HEK293 (cell line): ENCODE results near the gene HDHD3.

ENCODE experiments used
- CTCF ChIA-PET: fragments of 350-600 bp; formaldehyde crosslinking; extraction: SDS; loops from one replicate; lab custom pipeline; 2021; ENCODE audit warnings: antibody characterized with exemption; lab: Yijun Ruan, JAX
- POLR2A ChIA-PET: fragments of 300-600 bp; formaldehyde crosslinking; extraction: SDS; loops from one replicate; lab custom pipeline; 2020; ENCODE audit warnings: antibody characterized with exemption, inconsistent platforms; lab: Yijun Ruan, JAX
- H3K27ac ChIP-seq: fragments of 200-500 bp; sonication (Bioruptor generic); 2 replicates; pipeline ENCODE4 v1.5.1; 2014; ENCODE audit warnings: low read depth, low read length, control low read depth, inconsistent platforms; ENCODE audit errors: extremely low read depth
- H3K36me3 ChIP-seq, 2 experiments: fragments of 200-500 bp in 1 of 2; sonication (Bioruptor generic) in 1 of 2; 1 replicate in 1 of 2; 2 replicates in 1 of 2; pipeline ENCODE4 v1.5.1; 2014 to 2017; ENCODE audit warnings: inconsistent platforms in 2 of 2, low read length in 2 of 2; ENCODE audit not compliant: control insufficient read depth in 2 of 2, insufficient read depth in 1 of 2
- H3K4me1 ChIP-seq: fragments of 200-500 bp; sonication (Bioruptor generic); 2 replicates; pipeline ENCODE4 v1.5.1; 2014; ENCODE audit warnings: mild to moderate bottlenecking, low read length, inconsistent platforms; ENCODE audit not compliant: control insufficient read depth, insufficient read depth
- H3K4me3 ChIP-seq: 2 replicates; pipeline ENCODE4 v1.5.1; 2011; ENCODE audit warnings: low read depth, mild to moderate bottlenecking, control low read depth, low read length, moderate library complexity
- H3K9me3 ChIP-seq: fragments of 200-500 bp; sonication (Bioruptor generic); 2 replicates; pipeline ENCODE4 v1.5.1; 2014; ENCODE audit warnings: low read depth, low read length, inconsistent platforms; ENCODE audit not compliant: control insufficient read depth, insufficient read depth
- BCL11B ChIP-seq: fragments of 450-650 bp; formaldehyde crosslinking; IDR thresholded peaks from 2 replicates; pipeline ENCODE4 v1.5.1; 2016; ENCODE audit warnings: low read depth, missing biosample characterization, missing genetic modification characterization
- CTCF ChIP-seq: fragments of 450-650 bp; formaldehyde crosslinking; IDR thresholded peaks from 2 replicates; pipeline ENCODE4 v1.5.1; 2016; ENCODE audit warnings: missing biosample characterization, missing genetic modification characterization
- GFI1B ChIP-seq: fragments of 450-650 bp; formaldehyde crosslinking; IDR thresholded peaks from 2 replicates; pipeline ENCODE4 v1.5.1; 2016; ENCODE audit warnings: missing biosample characterization, missing genetic modification characterization
- IKZF3 ChIP-seq: fragments of 450-650 bp; IDR thresholded peaks from 2 replicates; pipeline ENCODE4 v1.5.0; 2018; ENCODE audit warnings: missing biosample characterization, mild to moderate bottlenecking, missing genetic modification characterization, moderate library complexity
- KLF17 ChIP-seq: fragments of 450-650 bp; formaldehyde crosslinking; IDR thresholded peaks from 2 replicates; pipeline ENCODE4 v1.5.1; 2016; ENCODE audit warnings: missing biosample characterization, missing genetic modification characterization
- KLF7 ChIP-seq: fragments of 450-650 bp; formaldehyde crosslinking; IDR thresholded peaks from 2 replicates; pipeline ENCODE4 v1.5.1; 2016; ENCODE audit warnings: missing biosample characterization, missing genetic modification characterization, borderline replicate concordance
- OSR2 ChIP-seq: fragments of 450-650 bp; formaldehyde crosslinking; IDR thresholded peaks from 2 replicates; pipeline ENCODE4 v1.5.1; 2016; ENCODE audit warnings: missing biosample characterization, missing genetic modification characterization
- TCF7L2 ChIP-seq: IDR thresholded peaks from 2 replicates; pipeline ENCODE4 v1.6.1; 2011; ENCODE audit warnings: low read depth, mild to moderate bottlenecking, inconsistent platforms, low read length, moderate library complexity, borderline replicate concordance
- ZBTB21 ChIP-seq: fragments of 450-650 bp; formaldehyde crosslinking; IDR thresholded peaks from 2 replicates; pipeline ENCODE4 v1.5.1; 2017; ENCODE audit warnings: missing biosample characterization, missing genetic modification characterization
- ZNF140 ChIP-seq: fragments of 450-650 bp; formaldehyde crosslinking; IDR thresholded peaks from 2 replicates; pipeline ENCODE4 v1.5.1; 2016; ENCODE audit warnings: missing biosample characterization, missing genetic modification characterization
- ZNF23 ChIP-seq: fragments of 450-650 bp; formaldehyde crosslinking; IDR thresholded peaks from 2 replicates; pipeline ENCODE4 v1.5.1; 2016; ENCODE audit warnings: missing biosample characterization, missing genetic modification characterization, borderline replicate concordance
- ZNF341 ChIP-seq: fragments of 450-650 bp; formaldehyde crosslinking; IDR thresholded peaks from 2 replicates; pipeline ENCODE4; 2016; ENCODE audit warnings: low read depth, missing biosample characterization, missing genetic modification characterization
- ZNF48 ChIP-seq: fragments of 450-650 bp; formaldehyde crosslinking; IDR thresholded peaks from 2 replicates; pipeline ENCODE4 v1.5.1; 2016; ENCODE audit warnings: missing biosample characterization, missing genetic modification characterization
- ZNF510 ChIP-seq: fragments of 450-650 bp; formaldehyde crosslinking; IDR thresholded peaks from 2 replicates; pipeline ENCODE4 v1.5.1; 2018; ENCODE audit warnings: mild to moderate bottlenecking, missing genetic modification characterization, missing biosample characterization; ENCODE audit not compliant: insufficient replicate concordance
- ZNF596 ChIP-seq: fragments of 450-650 bp; IDR thresholded peaks from 2 replicates; pipeline ENCODE4 v1.5.0; 2018; ENCODE audit warnings: missing biosample characterization, mild to moderate bottlenecking, missing genetic modification characterization, moderate library complexity
- ZNF623 ChIP-seq: fragments of 450-650 bp; formaldehyde crosslinking; IDR thresholded peaks from 2 replicates; pipeline ENCODE4 v1.5.1; 2016; ENCODE audit warnings: missing biosample characterization, missing genetic modification characterization
- ZNF658 ChIP-seq: fragments of 450-650 bp; formaldehyde crosslinking; IDR thresholded peaks from 2 replicates; pipeline ENCODE4; 2016; ENCODE audit warnings: missing biosample characterization, missing genetic modification characterization
- ZNF76 ChIP-seq: fragments of 450-650 bp; formaldehyde crosslinking; IDR thresholded peaks from 2 replicates; pipeline ENCODE4; 2016; ENCODE audit warnings: low read depth, missing biosample characterization, missing genetic modification characterization, borderline replicate concordance
- ZSCAN16 ChIP-seq: fragments of 450-650 bp; formaldehyde crosslinking; IDR thresholded peaks from 2 replicates; pipeline ENCODE4 v1.5.1; 2016; ENCODE audit warnings: missing biosample characterization, missing genetic modification characterization
- TF ChIP-seq, protein P1 (sequence below): fragments of 450-650 bp; formaldehyde crosslinking; IDR thresholded peaks from 2 replicates; pipeline ENCODE4 v1.5.1; 2016; ENCODE audit warnings: missing biosample characterization, missing genetic modification characterization, low read depth
- TF ChIP-seq, protein P2 (sequence below): fragments of 450-650 bp; formaldehyde crosslinking; IDR thresholded peaks from 2 replicates; pipeline ENCODE4 v1.5.1; 2016; ENCODE audit warnings: missing biosample characterization, missing genetic modification characterization
- TF ChIP-seq, protein P3 (sequence below): fragments of 450-650 bp; formaldehyde crosslinking; IDR thresholded peaks from 2 replicates; pipeline ENCODE4 v1.5.1; 2016; ENCODE audit warnings: missing biosample characterization, missing genetic modification characterization
- TF ChIP-seq, protein P4 (sequence below): fragments of 450-650 bp; IDR thresholded peaks from 2 replicates; pipeline ENCODE4 v1.5.1; 2018; ENCODE audit warnings: missing biosample characterization, missing genetic modification characterization

Gene HDHD3

GRCh38 chr9:113388833-113389232, 12.0 kb upstream of the HDHD3 start:
- H3K27ac ChIP-seq, result no peak overlapping the region
- TF ChIP-seq ZSCAN16 (no peak), KLF17 (no peak), ZNF48 (tag by site-specific recombination) (no peak), KLF7 (tag by site-specific recombination) (no peak), ZNF341 (no peak), ZNF510 (tag by site-specific recombination) (no peak), CTCF (tag by site-specific recombination) (no peak), OSR2 (tag by site-specific recombination) (no peak), ZNF623 (tag by site-specific recombination) (no peak), TCF7L2 (no peak), ZNF658 (tag by site-specific recombination) (no peak), ZNF596 (no peak), ZNF140 (tag by site-specific recombination) (no peak), ZNF76 (tag by site-specific recombination) (no peak)
- TF ChIP-seq, protein P1, sequence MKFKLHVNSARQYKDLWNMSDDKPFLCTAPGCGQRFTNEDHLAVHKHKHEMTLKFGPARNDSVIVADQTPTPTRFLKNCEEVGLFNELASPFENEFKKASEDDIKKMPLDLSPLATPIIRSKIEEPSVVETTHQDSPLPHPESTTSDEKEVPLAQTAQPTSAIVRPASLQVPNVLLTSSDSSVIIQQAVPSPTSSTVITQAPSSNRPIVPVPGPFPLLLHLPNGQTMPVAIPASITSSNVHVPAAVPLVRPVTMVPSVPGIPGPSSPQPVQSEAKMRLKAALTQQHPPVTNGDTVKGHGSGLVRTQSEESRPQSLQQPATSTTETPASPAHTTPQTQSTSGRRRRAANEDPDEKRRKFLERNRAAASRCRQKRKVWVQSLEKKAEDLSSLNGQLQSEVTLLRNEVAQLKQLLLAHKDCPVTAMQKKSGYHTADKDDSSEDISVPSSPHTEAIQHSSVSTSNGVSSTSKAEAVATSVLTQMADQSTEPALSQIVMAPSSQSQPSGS (tag by site-specific recombination), result no peak
- TF ChIP-seq, protein P2, sequence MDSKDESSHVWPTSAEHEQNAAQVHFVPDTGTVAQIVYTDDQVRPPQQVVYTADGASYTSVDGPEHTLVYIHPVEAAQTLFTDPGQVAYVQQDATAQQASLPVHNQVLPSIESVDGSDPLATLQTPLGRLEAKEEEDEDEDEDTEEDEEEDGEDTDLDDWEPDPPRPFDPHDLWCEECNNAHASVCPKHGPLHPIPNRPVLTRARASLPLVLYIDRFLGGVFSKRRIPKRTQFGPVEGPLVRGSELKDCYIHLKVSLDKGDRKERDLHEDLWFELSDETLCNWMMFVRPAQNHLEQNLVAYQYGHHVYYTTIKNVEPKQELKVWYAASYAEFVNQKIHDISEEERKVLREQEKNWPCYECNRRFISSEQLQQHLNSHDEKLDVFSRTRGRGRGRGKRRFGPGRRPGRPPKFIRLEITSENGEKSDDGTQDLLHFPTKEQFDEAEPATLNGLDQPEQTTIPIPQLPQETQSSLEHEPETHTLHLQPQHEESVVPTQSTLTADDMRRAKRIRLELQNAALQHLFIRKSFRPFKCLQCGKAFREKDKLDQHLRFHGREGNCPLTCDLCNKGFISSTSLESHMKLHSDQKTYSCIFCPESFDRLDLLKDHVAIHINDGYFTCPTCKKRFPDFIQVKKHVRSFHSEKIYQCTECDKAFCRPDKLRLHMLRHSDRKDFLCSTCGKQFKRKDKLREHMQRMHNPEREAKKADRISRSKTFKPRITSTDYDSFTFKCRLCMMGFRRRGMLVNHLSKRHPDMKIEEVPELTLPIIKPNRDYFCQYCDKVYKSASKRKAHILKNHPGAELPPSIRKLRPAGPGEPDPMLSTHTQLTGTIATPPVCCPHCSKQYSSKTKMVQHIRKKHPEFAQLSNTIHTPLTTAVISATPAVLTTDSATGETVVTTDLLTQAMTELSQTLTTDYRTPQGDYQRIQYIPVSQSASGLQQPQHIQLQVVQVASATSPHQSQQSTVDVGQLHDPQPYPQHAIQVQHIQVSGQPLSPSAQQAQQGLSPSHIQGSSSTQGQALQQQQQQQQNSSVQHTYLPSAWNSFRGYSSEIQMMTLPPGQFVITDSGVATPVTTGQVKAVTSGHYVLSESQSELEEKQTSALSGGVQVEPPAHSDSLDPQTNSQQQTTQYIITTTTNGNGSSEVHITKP (tag by site-specific recombination), result no peak
- TF ChIP-seq, all 188 proteins: peak for 0
- ChIA-PET POLR2A (interaction anchor here (0.7 to 1.5 kb wide), 2 partner anchors 10 to 12 kb away, joined by 3 to 7 read pairs; partner anchors contain the start of gene HDHD3), CTCF (no interaction called here)
- H3K4me1 ChIP-seq, result no peaks in the 10 kb centered on the region
- H3K9me3 ChIP-seq, result no peaks in the 10 kb centered on the region
- peaks cover 0 to 71% of the 10 kb centered on the region in 2 experiments; a peak in 1 of 3 replicates for H3K36me3 ChIP-seq
- no peak overlapping the region for H3K4me3 ChIP-seq

GRCh38 chr9:113387560-113388230, 10.9 kb upstream of the HDHD3 start:
- ChIA-PET CTCF (interaction anchor here (0.7 to 2.1 kb wide), 2 partner anchors 13 to 267 kb away, joined by 3 to 13 read pairs; partner anchors contain the start of gene ALAD), POLR2A (interaction anchor here (0.6 to 1.0 kb wide), 2 partner anchors 11 kb away, joined by 3 to 4 read pairs; partner anchors contain the start of gene HDHD3)
- Histone ChIP-seq H3K4me1 (no peaks in the 10 kb centered on the region), H3K36me3 (peaks cover 0 to 63% of the 10 kb centered on the region in 2 experiments; a peak in 1 of 3 replicates), H3K4me3 (no peak overlapping the region), H3K27ac (no peak overlapping the region), H3K9me3 (no peaks in the 10 kb centered on the region)
- TF ChIP-seq ZBTB21 (tag by site-specific recombination) (no peak), IKZF3 (tag by site-specific recombination) (no peak), BCL11B (tag by site-specific recombination) (no peak), GFI1B (tag by site-specific recombination) (no peak), ZNF23 (tag by site-specific recombination) (no peak)
- TF ChIP-seq, protein P3, sequence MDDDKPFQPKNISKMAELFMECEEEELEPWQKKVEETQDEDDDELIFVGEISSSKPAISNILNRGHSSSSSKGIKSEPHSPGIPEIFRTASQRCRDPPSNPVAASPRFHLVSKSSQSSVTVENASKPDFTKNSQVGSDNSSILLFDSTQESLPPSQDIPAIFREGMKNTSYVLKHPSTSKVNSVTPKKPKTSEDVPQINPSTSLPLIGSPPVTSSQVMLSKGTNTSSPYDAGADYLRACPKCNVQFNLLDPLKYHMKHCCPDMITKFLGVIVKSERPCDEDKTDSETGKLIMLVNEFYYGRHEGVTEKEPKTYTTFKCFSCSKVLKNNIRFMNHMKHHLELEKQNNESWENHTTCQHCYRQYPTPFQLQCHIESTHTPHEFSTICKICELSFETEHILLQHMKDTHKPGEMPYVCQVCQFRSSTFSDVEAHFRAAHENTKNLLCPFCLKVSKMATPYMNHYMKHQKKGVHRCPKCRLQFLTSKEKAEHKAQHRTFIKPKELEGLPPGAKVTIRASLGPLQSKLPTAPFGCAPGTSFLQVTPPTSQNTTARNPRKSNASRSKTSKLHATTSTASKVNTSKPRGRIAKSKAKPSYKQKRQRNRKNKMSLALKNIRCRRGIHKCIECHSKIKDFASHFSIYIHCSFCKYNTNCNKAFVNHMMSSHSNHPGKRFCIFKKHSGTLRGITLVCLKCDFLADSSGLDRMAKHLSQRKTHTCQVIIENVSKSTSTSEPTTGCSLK (tag by site-specific recombination), result no peak
- TF ChIP-seq, protein P4, sequence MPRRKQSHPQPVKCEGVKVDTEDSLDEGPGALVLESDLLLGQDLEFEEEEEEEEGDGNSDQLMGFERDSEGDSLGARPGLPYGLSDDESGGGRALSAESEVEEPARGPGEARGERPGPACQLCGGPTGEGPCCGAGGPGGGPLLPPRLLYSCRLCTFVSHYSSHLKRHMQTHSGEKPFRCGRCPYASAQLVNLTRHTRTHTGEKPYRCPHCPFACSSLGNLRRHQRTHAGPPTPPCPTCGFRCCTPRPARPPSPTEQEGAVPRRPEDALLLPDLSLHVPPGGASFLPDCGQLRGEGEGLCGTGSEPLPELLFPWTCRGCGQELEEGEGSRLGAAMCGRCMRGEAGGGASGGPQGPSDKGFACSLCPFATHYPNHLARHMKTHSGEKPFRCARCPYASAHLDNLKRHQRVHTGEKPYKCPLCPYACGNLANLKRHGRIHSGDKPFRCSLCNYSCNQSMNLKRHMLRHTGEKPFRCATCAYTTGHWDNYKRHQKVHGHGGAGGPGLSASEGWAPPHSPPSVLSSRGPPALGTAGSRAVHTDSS, result no peak
